ENCODE data around the gene TBPL1.

- TF ChIP-seq, protein P1, sequence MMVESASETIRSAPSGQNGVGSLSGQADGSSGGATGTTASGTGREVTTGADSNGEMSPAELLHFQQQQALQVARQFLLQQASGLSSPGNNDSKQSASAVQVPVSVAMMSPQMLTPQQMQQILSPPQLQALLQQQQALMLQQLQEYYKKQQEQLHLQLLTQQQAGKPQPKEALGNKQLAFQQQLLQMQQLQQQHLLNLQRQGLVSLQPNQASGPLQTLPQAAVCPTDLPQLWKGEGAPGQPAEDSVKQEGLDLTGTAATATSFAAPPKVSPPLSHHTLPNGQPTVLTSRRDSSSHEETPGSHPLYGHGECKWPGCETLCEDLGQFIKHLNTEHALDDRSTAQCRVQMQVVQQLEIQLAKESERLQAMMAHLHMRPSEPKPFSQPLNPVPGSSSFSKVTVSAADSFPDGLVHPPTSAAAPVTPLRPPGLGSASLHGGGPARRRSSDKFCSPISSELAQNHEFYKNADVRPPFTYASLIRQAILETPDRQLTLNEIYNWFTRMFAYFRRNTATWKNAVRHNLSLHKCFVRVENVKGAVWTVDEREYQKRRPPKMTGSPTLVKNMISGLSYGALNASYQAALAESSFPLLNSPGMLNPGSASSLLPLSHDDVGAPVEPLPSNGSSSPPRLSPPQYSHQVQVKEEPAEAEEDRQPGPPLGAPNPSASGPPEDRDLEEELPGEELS (CRISPR knock-in tag; IDR thresholded peaks at IDR 0.05), result no peak
- TF ChIP-seq, protein P2, sequence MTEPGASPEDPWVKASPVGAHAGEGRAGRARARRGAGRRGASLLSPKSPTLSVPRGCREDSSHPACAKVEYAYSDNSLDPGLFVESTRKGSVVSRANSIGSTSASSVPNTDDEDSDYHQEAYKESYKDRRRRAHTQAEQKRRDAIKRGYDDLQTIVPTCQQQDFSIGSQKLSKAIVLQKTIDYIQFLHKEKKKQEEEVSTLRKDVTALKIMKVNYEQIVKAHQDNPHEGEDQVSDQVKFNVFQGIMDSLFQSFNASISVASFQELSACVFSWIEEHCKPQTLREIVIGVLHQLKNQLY (CRISPR knock-in tag; IDR thresholded peaks at IDR 0.05), result no peak
- TF ChIP-seq ZBTB21 (CRISPR knock-in tag; IDR thresholded peaks at IDR 0.05; ENCODE audit: borderline replicate concordance) (no peak), PRDM15 (CRISPR knock-in tag; IDR thresholded peaks at IDR 0.05) (no peak), AFF4 (CRISPR knock-in tag; IDR thresholded peaks at IDR 0.05; ENCODE audit: borderline replicate concordance) (no peak), SMAD3 (CRISPR knock-in tag; IDR thresholded peaks at IDR 0.05; ENCODE audit: borderline replicate concordance) (no peak)
- TF ChIP-seq, protein P3, sequence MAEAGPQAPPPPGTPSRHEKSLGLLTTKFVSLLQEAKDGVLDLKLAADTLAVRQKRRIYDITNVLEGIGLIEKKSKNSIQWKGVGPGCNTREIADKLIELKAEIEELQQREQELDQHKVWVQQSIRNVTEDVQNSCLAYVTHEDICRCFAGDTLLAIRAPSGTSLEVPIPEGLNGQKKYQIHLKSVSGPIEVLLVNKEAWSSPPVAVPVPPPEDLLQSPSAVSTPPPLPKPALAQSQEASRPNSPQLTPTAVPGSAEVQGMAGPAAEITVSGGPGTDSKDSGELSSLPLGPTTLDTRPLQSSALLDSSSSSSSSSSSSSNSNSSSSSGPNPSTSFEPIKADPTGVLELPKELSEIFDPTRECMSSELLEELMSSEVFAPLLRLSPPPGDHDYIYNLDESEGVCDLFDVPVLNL (CRISPR knock-in tag; IDR thresholded peaks at IDR 0.05; ENCODE audit: borderline replicate concordance, low read depth), result no peak
- TF ChIP-seq, protein P4, sequence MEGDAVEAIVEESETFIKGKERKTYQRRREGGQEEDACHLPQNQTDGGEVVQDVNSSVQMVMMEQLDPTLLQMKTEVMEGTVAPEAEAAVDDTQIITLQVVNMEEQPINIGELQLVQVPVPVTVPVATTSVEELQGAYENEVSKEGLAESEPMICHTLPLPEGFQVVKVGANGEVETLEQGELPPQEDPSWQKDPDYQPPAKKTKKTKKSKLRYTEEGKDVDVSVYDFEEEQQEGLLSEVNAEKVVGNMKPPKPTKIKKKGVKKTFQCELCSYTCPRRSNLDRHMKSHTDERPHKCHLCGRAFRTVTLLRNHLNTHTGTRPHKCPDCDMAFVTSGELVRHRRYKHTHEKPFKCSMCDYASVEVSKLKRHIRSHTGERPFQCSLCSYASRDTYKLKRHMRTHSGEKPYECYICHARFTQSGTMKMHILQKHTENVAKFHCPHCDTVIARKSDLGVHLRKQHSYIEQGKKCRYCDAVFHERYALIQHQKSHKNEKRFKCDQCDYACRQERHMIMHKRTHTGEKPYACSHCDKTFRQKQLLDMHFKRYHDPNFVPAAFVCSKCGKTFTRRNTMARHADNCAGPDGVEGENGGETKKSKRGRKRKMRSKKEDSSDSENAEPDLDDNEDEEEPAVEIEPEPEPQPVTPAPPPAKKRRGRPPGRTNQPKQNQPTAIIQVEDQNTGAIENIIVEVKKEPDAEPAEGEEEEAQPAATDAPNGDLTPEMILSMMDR (IDR thresholded peaks at IDR 0.05), result no peak
Measured at GRCh38 chr6:133997267-133997666, 44.2 kb downstream of the TBPL1 start.
